NCI-H524 (cell line): Measurements from ENCODE around the gene VSTM4.

Source experiments
- DNase-seq, 2 experiments: peaks; one replicate each; lab custom pipeline; 2025; lab: John Stamatoyannopoulos, UW

The VSTM4 gene, protein sequence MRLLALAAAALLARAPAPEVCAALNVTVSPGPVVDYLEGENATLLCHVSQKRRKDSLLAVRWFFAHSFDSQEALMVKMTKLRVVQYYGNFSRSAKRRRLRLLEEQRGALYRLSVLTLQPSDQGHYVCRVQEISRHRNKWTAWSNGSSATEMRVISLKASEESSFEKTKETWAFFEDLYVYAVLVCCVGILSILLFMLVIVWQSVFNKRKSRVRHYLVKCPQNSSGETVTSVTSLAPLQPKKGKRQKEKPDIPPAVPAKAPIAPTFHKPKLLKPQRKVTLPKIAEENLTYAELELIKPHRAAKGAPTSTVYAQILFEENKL

DNA sequence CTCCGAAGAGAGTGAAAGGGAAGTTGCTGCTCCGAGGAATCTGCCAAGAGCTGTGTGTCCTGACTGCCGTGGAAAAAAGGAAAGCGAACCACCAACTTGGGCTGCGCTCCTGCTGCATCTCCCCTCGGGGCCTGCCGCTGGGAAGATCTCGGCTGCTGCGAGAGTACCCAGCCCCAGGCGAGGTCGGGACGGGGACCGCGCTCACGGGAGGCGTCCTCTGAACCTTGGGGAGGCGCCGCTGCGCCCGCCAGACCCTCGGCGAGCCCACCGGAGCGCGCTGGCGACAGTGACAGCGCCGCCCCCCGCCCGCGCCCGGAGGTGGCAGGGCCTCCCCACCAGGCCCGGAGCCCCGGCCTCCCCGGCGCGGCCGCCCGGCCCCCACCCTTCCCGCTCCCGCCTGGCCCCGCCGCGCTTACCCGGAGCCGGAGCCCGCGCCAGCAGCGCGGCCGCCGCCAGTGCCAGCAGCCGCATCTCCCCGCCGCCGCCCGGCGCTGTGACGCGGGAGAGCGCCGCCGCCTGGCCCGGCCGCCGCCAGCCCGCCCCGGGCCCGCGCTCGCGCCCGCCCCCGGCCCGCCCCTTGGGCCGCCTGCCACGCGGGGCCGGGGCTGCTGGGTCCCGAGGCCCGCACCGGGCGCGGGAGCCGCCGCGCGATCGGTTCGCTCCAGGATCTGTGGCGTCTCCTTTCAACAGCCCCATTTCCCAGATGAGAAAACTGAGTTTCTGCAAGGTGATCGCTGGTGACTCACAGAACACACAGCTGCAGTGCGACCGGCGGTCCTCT, at the start of gene VSTM4:
Gene VSTM4, minus strand, starts transcription at position 508 of the 781 bp plus-strand sequence. Its CDS starts 37 bp downstream, at position 471.
- peak in 1 of 2 experiments; percentile 10 for DNase-seq

GRCh38 chr10:49164559-49165188, 49.4 kb upstream of the VSTM4 start:
- peak in 1 of 2 experiments; percentile 1 for DNase-seq

- no peak for DNase-seq
Observed at GRCh38 chr10:49163741-49164140, 48.4 kb upstream of the VSTM4 start.

DNA sequence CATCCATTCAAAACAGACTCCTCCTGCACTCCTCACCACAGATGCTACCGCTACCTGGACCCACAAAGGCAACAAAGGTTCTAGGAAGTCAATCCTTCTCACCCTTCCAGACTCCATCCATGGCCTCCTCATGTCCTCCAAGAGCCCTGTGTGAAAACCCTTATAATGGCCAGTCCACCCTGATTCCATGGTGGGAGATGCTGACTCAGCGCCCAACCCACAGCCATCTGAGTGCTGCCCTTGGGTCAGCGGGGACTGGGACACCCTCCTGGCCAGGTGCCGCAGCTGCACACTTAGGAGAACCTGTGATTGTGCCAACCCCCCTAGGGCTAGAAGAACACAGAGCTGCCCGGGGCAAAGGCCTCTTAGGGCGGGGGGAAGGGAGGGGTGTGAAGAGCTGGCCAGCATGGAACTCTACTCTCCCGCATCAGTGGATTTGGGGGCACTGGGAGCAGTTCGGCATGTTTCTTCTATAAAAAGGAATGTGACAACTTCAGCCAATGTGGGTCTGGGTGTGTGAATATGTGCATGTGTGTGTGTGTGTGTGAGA, 47.5 kb upstream of the VSTM4 start:
- DNase-seq, result no peak

DNA sequence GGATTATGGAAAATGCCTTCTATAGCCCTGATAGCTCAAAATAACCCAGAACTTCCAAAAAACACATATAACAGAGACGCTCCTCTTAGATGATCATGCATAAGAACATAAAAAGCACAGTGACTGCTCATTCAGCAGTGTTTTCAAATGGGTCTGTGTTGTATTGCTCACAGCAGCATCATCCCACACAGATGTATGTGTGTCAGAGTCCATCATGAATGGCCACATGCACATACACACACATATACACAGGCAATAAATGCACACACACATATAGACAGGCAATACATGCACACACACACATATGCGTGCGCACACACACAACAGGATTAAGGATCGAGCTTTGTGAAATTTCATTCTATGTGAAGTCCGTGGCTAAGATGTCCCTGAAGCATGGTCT, 46.7 kb upstream of the VSTM4 start:
- DNase-seq, result no peak

- DNase-seq, result peak in 1 of 2 experiments; percentile 0
Observed at GRCh38 chr10:49161411-49161997, 46.2 kb upstream of the VSTM4 start.

GRCh38 chr10:49160814-49161213, 45.5 kb upstream of the VSTM4 start:
- DNase-seq, result no peak

DNA sequence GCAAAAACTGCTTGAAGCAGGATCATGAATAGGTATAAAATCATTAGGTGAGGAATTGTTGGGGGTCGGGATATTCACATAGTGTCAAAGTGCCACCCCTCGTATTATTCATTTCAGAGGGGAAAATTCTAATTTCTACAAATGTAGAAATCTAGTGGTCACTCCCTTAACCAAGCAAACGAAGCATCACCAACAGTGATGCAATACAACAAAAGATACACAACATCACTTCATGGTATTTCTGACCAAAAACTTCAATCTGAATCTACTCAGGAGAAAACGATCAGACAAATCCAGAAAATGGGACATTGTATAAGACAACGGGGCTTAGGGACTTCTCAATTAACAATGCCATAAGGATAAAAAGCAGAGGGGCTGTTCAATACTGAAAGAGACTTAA, 44.8 kb upstream of the VSTM4 start:
- no peak for DNase-seq

DNA sequence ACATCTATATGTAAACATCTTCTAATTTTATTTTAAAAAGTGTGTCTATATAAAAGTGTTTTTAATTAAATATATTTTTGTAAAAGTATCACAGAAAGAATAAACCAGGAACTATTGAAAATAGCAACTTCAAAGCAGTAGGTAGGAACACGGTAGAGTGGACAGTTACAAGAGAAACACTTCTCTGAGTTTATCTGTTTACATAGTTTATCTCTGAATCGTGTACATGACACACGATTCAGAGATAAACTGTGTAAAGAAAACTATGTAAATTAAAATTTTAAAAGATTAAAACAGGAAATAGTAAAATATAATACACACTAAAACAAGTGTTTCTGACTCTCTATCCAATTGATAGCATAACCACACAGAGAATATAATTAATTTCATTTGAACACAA, 43.6 kb upstream of the VSTM4 start:
- DNase-seq, result no peak

DNA sequence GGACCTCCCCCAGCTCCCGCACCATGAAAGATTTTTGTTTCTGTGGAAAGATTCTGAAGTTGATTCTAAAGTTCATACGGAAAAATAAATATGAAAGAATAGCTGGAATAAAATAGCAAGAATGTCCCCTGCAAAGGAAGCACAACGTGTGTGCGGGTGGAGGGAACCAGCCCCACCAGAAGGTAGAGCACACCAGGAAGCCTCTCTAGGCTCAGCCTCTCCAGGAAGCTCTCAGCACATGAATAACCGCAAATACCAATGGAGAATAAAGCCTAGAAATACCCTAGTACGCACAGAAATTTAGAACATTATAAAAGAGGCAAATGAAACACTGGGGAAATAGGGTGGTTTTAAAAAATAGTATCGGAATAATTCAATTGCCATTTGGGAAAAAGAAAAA, 43.1 kb upstream of the VSTM4 start:
- DNase-seq, result no peak

DNA sequence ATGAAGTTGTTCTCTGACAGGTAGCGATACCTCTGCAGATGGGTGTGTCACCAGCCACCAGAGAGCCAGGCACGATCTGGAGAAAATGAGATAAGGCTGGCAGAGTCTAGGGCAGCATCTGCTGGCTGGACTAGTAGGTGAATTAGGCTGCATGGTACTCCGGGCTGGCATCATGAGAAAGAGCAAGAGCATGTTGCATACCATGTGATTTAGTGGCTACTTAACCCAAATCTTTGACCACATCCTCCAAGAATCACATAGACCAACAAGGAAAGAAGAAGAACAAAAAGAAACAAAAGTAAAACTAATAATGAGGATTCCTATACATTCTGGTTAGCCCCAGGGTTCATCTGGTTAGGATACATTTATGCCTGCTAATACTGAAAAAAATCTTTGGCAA, 41.9 kb upstream of the VSTM4 start:
- no peak for DNase-seq

DNA sequence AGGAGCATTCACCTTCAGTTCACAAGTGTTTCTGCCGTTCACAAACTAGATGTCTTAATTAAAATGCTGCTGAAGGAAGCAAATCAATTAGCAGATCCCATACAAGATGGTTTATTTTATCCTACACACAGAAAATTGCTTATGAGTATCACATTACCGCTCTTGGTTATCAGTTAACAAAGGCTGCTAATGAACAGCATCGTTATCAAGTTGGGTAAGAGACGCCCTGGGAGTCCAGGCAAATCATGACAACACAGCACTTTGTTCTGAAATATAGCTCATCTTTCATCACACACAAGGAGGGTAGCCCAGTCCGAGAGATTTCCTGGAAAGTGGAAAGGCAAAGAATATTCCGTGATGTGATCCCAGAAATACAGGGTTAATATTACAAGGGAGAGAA, 39.3 kb upstream of the VSTM4 start:
- DNase-seq, result no peak

DNA sequence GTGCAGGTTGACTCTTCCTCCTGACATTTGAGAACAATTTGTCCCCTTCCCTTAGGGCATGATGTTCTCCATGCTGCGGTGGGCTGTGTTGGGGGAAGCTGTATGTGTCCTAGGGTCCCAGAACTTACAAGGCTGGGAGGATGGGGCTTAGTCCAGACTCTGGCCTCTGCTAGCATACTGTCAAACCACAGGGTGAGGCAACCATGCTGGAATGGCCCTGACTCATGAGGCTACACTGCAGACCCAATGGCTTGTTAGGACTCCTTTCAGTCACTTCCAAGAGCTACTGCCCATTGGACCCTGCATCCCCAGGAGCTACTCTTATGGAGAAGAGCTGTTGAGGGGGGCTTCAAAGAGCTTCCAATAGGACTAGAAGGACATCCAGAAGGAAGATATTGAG, 38.6 kb upstream of the VSTM4 start:
- no peak for DNase-seq

GRCh38 chr10:49153115-49153514, 37.8 kb upstream of the VSTM4 start:
- DNase-seq, result no peak

DNA sequence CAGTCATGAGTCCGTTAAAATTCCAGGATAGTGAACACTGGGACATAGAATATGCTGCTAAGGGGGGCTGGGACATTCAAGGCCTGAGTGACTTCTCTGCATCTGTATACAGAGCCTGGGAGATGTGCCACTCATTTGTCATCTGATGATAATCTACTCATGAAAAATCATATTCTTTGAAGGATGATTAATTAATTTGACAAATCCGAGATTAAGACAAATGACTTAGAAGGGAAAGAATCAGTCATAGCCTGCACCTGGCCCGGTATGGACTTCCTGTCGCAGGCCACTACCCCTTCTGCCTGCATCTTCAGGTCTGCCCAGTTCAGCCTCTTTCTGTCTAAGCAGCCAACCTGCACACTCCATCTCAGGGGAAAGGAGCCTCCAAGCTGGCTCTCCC, 37.3 kb upstream of the VSTM4 start:
- DNase-seq, result no peak

DNA sequence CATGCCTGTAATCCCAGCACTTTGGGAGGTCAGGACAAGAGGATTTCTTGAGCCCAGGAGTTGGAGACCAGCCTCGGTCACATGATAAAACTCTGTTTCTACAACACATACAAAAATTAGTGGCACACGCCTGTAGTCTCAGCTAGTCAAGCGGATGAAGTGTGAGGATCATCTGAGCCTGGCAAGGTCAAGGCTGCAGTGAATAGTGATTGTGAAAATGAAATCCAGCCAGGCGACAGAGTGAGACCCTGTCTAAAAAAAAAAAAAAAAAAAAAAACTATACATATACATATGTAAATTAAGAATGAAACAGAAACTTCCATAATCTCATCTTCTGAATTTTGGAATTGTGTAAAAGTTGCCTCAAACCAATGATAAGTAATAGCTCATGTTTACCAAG, 36.7 kb upstream of the VSTM4 start:
- DNase-seq, result no peak

- DNase-seq, result no peak
Observed at GRCh38 chr10:49151481-49151880, 36.2 kb upstream of the VSTM4 start.

- no peak for DNase-seq
Observed at GRCh38 chr10:49151025-49151445, 35.7 kb upstream of the VSTM4 start.

DNA sequence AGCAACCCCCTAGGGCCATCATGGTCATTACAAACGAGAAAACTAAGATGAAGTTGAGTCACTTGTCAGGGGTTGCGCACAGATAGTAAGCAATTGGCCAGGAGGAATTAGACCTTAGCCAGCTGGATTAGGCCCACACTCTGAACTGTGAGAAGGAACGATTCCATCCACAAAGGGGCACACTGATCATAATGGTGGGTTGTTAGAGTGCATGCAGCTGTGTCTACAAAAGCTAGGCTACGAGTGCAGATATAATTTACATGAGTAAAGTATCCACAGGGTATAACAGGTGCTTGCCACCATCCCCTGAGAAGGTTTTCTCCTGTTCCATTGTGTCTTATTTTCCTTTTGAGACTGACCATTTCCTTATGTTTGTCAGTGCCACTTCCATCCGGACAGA, 35.1 kb upstream of the VSTM4 start:
- no peak for DNase-seq

DNA sequence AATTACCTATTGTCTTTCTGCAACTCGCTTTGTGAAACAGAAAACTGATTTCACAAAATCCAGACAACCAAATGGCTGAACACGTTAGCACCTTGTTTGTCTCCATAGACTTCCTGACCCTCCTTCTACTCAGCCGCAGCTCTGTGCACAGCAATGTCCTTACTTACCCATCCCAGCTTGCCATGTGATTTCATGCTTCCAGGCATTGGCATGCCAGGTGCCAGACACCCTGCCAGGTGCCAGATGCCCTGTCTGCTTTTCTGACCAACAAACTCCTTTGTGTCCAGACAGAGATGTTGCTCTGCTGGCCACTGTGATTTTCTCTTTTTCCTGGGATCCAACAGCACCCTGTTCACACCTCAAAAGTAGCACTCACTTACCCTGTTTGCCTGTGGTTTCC, 34.6 kb upstream of the VSTM4 start:
- DNase-seq, result no peak

DNA sequence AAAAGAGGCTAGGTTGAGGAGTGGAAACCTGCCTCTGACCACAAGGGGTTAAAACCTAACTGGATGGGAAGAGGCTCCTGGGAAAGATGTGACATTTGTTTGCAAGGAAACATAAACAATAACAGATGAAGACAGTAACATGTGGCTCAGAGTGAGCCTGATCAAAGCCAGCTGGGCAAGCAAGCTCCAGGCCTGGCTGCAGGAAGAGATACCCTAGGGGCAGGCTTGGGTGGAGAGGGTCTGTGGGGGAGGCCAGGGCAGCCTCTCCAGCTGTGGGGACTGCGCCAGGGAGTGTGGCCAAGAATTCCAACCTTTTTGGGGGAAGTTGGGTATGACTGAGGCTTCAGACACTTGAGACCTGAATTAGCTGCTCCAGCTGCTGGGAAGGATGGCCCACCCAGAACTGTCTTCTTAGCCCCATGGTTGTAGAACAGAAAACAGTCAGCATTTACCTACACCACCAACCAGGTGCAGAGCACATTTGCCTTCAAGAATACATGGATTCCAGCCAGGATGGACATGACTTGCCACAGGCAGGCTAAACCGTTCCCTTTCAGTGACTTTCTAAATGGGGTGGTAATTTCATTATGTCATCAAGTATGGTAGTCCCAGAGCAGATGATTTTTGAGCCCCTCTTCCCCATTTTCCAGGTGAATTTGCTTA, 28.9 kb upstream of the VSTM4 start:
- DNase-seq, result no peak

DNA sequence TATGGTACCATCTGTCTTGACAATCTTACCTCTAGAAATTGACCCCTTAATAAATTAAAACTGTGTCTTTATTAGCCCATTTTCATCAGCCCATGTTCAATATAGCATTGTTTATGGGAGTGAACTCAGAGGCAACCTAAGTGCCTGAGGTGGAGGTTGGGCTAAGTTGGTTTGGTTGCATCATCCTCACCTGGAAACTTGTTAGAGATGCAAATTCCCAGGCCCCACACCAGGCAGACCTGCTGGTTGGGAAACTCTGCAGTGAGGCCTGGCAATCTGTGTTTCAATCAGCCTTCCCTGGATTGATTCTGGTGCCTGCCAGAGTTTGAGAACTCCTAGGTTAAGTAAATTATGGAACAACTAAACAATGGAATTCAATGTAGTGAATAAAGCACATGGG, 27.9 kb upstream of the VSTM4 start:
- DNase-seq, result no peak
